Left ventricle myocardium inferior (tissue), 1 donor: Measurements from ENCODE around the gene CD180. TPM values are rescaled to one million over a fixed set of nuclear protein-coding genes. Genes with fewer than 3 reads are reported as not detected.
A peak's percentile ranks its signal among the peaks of the same experiment; 100 is the strongest.
"Not testable (repeated sequence)": the region's sequence is repeated elsewhere in the genome, so short reads cannot be mapped to it uniquely, and the experiment has no call there.

Experiments
- DNase-seq: peaks from one replicate; pipeline ENCODE4 v3.0.0-alpha.2; 2020
- H3K27ac ChIP-seq: fragments of 200-600 bp; replicated peaks from 2 replicates; pipeline ENCODE4 v1.8.0; 2021
- H3K27me3 ChIP-seq: fragments of 200-600 bp; 2 replicates; pipeline ENCODE4 v1.8.0; 2021; ENCODE audit warnings: low read depth
- H3K36me3 ChIP-seq: fragments of 200-600 bp; 2 replicates; pipeline ENCODE4 v1.8.0; 2021
- H3K4me1 ChIP-seq: fragments of 200-600 bp; 2 replicates; pipeline ENCODE4 v1.8.0; 2021
- H3K4me3 ChIP-seq: fragments of 200-600 bp; 2 replicates; pipeline ENCODE4 v1.8.0; 2021; ENCODE audit warnings: mild to moderate bottlenecking, moderate library complexity
- H3K9me3 ChIP-seq: fragments of 200-600 bp; replicated peaks from 2 replicates; pipeline ENCODE4 v1.8.0; 2021
- intact Hi-C: fragments of 100-400 bp; cut with micrococcal nuclease; formaldehyde crosslinking; loops from one replicate; pipeline ENCODE4 v1.11.0; 2022
- total RNA-seq: library from RNA; stranded (reverse); fragmentation: NEBNext Ultra II Directional; extraction: Animal tissue kit (Norgen Biotek cat#: 25700); gene quantifications from one replicate; pipeline ENCODE4 v1.2.1, GENCODE V29; 2021
- TF ChIP-seq, protein P1 (sequence below): fragments of 200-600 bp; IDR thresholded peaks from 2 replicates; pipeline ENCODE4 v1.8.0; 2021; ENCODE audit warnings: antibody characterized with exemption, mild to moderate bottlenecking, borderline replicate concordance
- donor health status: DM: no; HTN: yes; CAD: no; lungs with severe emphysema.

CD180 gene
- total RNA-seq, 1 donor from 2014 or later, result 0.44 TPM

- Histone ChIP-seq H3K9me3 (peaks cover 9% of the 10 kb centered on the region), H3K36me3 (peaks cover 8% of the 10 kb centered on the region), H3K4me1 (no peaks in the 10 kb centered on the region), H3K4me3 (no peak overlapping the region), H3K27ac (no peak overlapping the region), H3K27me3 (no peaks in the 10 kb centered on the region)
- intact Hi-C loops, result no loop called here
- TF ChIP-seq, protein P1, sequence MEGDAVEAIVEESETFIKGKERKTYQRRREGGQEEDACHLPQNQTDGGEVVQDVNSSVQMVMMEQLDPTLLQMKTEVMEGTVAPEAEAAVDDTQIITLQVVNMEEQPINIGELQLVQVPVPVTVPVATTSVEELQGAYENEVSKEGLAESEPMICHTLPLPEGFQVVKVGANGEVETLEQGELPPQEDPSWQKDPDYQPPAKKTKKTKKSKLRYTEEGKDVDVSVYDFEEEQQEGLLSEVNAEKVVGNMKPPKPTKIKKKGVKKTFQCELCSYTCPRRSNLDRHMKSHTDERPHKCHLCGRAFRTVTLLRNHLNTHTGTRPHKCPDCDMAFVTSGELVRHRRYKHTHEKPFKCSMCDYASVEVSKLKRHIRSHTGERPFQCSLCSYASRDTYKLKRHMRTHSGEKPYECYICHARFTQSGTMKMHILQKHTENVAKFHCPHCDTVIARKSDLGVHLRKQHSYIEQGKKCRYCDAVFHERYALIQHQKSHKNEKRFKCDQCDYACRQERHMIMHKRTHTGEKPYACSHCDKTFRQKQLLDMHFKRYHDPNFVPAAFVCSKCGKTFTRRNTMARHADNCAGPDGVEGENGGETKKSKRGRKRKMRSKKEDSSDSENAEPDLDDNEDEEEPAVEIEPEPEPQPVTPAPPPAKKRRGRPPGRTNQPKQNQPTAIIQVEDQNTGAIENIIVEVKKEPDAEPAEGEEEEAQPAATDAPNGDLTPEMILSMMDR, result no peak
- no peak for DNase-seq
Observed at GRCh38 chr5:67173959-67174358, 22.6 kb downstream of the CD180 start.

GRCh38 chr5:67173351-67173750 is 23.2 kb downstream of the CD180 start:
- intact Hi-C loops, H3K9me3 ChIP-seq, H3K4me3 ChIP-seq, H3K27me3 ChIP-seq, DNase-seq, H3K4me1 ChIP-seq, H3K27ac ChIP-seq: not testable (repeated sequence)
- H3K36me3 ChIP-seq, result peaks cover 15% of the 10 kb centered on the region

GRCh38 chr5:67170767-67171166 is 25.8 kb downstream of the CD180 start:
- no peak for DNase-seq
- H3K27me3 ChIP-seq, result no peaks in the 10 kb centered on the region
- H3K36me3 ChIP-seq, result peaks cover 28% of the 10 kb centered on the region
- intact Hi-C loops, result no loop called here
- H3K27ac ChIP-seq, result peak overlapping the region; percentile 56
- peaks cover 9% of the 10 kb centered on the region for H3K4me1 ChIP-seq
- TF ChIP-seq, protein P1, result no peak
- no peak overlapping the region for H3K4me3 ChIP-seq
- H3K9me3 ChIP-seq, result no peaks in the 10 kb centered on the region

GRCh38 chr5:67168069-67168468 is 28.5 kb downstream of the CD180 start:
- no peaks in the 10 kb centered on the region for H3K9me3 ChIP-seq
- peaks cover 12% of the 10 kb centered on the region for H3K4me1 ChIP-seq
- peaks cover 55% of the 10 kb centered on the region for H3K36me3 ChIP-seq
- H3K27ac ChIP-seq, result no peak overlapping the region
- H3K4me3 ChIP-seq, result no peak overlapping the region
- H3K27me3 ChIP-seq, result no peaks in the 10 kb centered on the region
- TF ChIP-seq, protein P1, result no peak
- DNase-seq, result no peak
- intact Hi-C loops, result no loop called here

- Histone ChIP-seq H3K27ac (peak overlapping the region; percentile 87), H3K9me3 (no peaks in the 10 kb centered on the region), H3K4me1 (peaks cover 12% of the 10 kb centered on the region), H3K36me3 (peaks cover 69% of the 10 kb centered on the region), H3K4me3 (peak overlapping the region; percentile 54), H3K27me3 (no peaks in the 10 kb centered on the region)
- DNase-seq, result peak; percentile 58
- intact Hi-C loops, result no loop called here
- TF ChIP-seq, protein P1, result no peak
Observed at GRCh38 chr5:67166460-67167285, 29.9 kb downstream of the CD180 start.
